GM13976 (cell line): ENCODE measurements around the gene MBL2.

ENCODE experiments used
- DNase-seq: peaks from one replicate; pipeline ENCODE4 v3.0.0; 2012; ENCODE audit warnings: low spot score
- CTCF ChIP-seq: IDR thresholded peaks from 2 replicates; pipeline ENCODE4 v1.5.1; 2012; ENCODE audit warnings: borderline replicate concordance, mild to moderate bottlenecking; ENCODE audit not compliant: insufficient read depth; ENCODE audit errors: extremely low read depth, missing control alignments, control extremely low read depth
- in situ Hi-C: fragments of 300-500 bp; cut with MboI; formaldehyde crosslinking; loops from one replicate; pipeline ENCODE4 v1.12.0; 2022; ENCODE audit warnings: low sequenced_read_pairs, mixed read lengths, inconsistent platforms; ENCODE audit not compliant: unreplicated experiment

The MBL2 gene

GRCh38 chr10:52762088-52762487 lies 10.5 kb downstream of the MBL2 start:
- in situ Hi-C loops = no loop called here
- TF ChIP-seq CTCF = no peak
- DNase-seq = no peak

- DNase-seq = no peak
- no peak for TF ChIP-seq CTCF
- in situ Hi-C loops = no loop called here
These were observed 13.4 kb downstream of the MBL2 start for GRCh38 chr10:52759154-52759553.

- no peak for DNase-seq
- in situ Hi-C loops = no loop called here
- TF ChIP-seq CTCF = no peak
These were observed 14.2 kb downstream of the MBL2 start for GRCh38 chr10:52758406-52758805.

GRCh38 chr10:52757773-52758172 lies 14.8 kb downstream of the MBL2 start:
- in situ Hi-C loops = no loop called here
- no peak for DNase-seq
- TF ChIP-seq CTCF = no peak

GRCh38 chr10:52756966-52757365 lies 15.6 kb downstream of the MBL2 start:
- no peak for DNase-seq
- TF ChIP-seq CTCF = no peak
- in situ Hi-C loops = no loop called here

- TF ChIP-seq CTCF = no peak
- no peak for DNase-seq
- in situ Hi-C loops = no loop called here
These were observed 16.3 kb downstream of the MBL2 start for GRCh38 chr10:52756295-52756694.
